Stimulated activated CD8-positive, alpha-beta memory T cell treated with anti-CD3 and anti-CD28 coated beads, Interleukin-12 subunit alpha, Interleukin-12 subunit beta, amount 100 ng/mL, for 24 hours (primary cell): ENCODE data around the gene CHCHD3.

Experiments
- DNase-seq: peaks from one replicate; pipeline ENCODE4 v3.0.0-alpha.2; 2020; ENCODE audit errors: extremely low read depth

The CHCHD3 gene

GRCh38 chr7:132773527-132773956, 308.3 kb downstream of the CHCHD3 start:
- no peak for DNase-seq

- no peak for DNase-seq
Observed at GRCh38 chr7:132771301-132771730, 310.6 kb downstream of the CHCHD3 start.

- no peak for DNase-seq
Observed at GRCh38 chr7:132770055-132770454, 311.8 kb downstream of the CHCHD3 start.

GRCh38 chr7:132769280-132769679, 312.6 kb downstream of the CHCHD3 start:
- DNase-seq, result no peak

GRCh38 chr7:132768099-132768498, 313.8 kb downstream of the CHCHD3 start:
- DNase-seq, result no peak

GRCh38 chr7:132767378-132767777, 314.5 kb downstream of the CHCHD3 start:
- DNase-seq, result no peak

- DNase-seq, result no peak
Observed at GRCh38 chr7:132766660-132767059, 315.2 kb downstream of the CHCHD3 start.

- no peak for DNase-seq
Observed at GRCh38 chr7:132765861-132766260, 316.0 kb downstream of the CHCHD3 start.

GRCh38 chr7:132764762-132765161, 317.1 kb downstream of the CHCHD3 start:
- no peak for DNase-seq

- DNase-seq, result no peak
Observed at GRCh38 chr7:132760866-132761265, 321.0 kb downstream of the CHCHD3 start.

GRCh38 chr7:132760244-132760623, 321.7 kb downstream of the CHCHD3 start:
- DNase-seq, result no peak

GRCh38 chr7:132759482-132760243, 322.2 kb downstream of the CHCHD3 start:
- DNase-seq, result no peak

GRCh38 chr7:132758986-132759385, 322.9 kb downstream of the CHCHD3 start:
- DNase-seq, result no peak

GRCh38 chr7:132757783-132758182, 324.1 kb downstream of the CHCHD3 start:
- no peak for DNase-seq

GRCh38 chr7:132756484-132756990, 325.4 kb downstream of the CHCHD3 start:
- DNase-seq, result no peak

GRCh38 chr7:132755538-132756483, 326.1 kb downstream of the CHCHD3 start:
- no peak for DNase-seq

- DNase-seq, result no peak
Observed at GRCh38 chr7:132752431-132752830, 329.5 kb downstream of the CHCHD3 start.

- DNase-seq, result no peak
Observed at GRCh38 chr7:132751244-132751647, 330.6 kb downstream of the CHCHD3 start.

GRCh38 chr7:132750530-132751217, 331.2 kb downstream of the CHCHD3 start:
- DNase-seq, result no peak

GRCh38 chr7:132750096-132750495, 331.8 kb downstream of the CHCHD3 start:
- no peak for DNase-seq

GRCh38 chr7:132745510-132745909, 336.4 kb downstream of the CHCHD3 start:
- DNase-seq, result no peak

- DNase-seq, result no peak
Observed at GRCh38 chr7:132743974-132744373, 337.9 kb downstream of the CHCHD3 start.
